ENCODE data around the gene COG8. TPM values are rescaled to one million over a fixed set of nuclear protein-coding genes. Genes with fewer than 3 reads are reported as not detected.
"Not testable (repeated sequence)": the region's sequence is repeated elsewhere in the genome, so short reads cannot be mapped to it uniquely, and the experiment has no call there.

COG8 gene
- total RNA-seq, 1 donor = 34.0 TPM

- peaks cover 42% of the 10 kb centered on the region for H3K36me3 ChIP-seq (ENCODE audit: insufficient read depth, low read length)
- H4K20me1 ChIP-seq (ENCODE audit: insufficient read depth, low read length) = no peaks in the 10 kb centered on the region
- no peak overlapping the region for H3K4me3 ChIP-seq (ENCODE audit: insufficient read depth, low read length)
- H3K4me1 ChIP-seq (ENCODE audit: insufficient read depth, low read length) = no peaks in the 10 kb centered on the region
- no peak overlapping the region for H2AFZ ChIP-seq (ENCODE audit: low read length)
- H3K4me2 ChIP-seq (ENCODE audit: insufficient read depth, low read length) = no peak overlapping the region
- no peak for TF ChIP-seq CTCF (IDR thresholded peaks at IDR 0.05; ENCODE audit: extremely low read depth, low read depth, low read length)
- H3K9me3 ChIP-seq (ENCODE audit: low read depth, low read length) = no peaks in the 10 kb centered on the region
- H3K79me2 ChIP-seq (ENCODE audit: insufficient read depth, low read length) = peaks cover 5% of the 10 kb centered on the region
- no peak for DNase-seq (ENCODE audit: insufficient read length, low spot score, missing footprints)
- no peak overlapping the region for H3K27ac ChIP-seq (ENCODE audit: low read depth, low read length)
- H3K27me3 ChIP-seq (ENCODE audit: insufficient read depth, low read length) = no peaks in the 10 kb centered on the region
Measured at GRCh38 chr16:69363281-69363717, 23.9 kb upstream of the COG8 start.

GRCh38 chr16:69360070-69360469 lies 20.7 kb upstream of the COG8 start:
- H3K4me2 ChIP-seq (ENCODE audit: insufficient read depth, low read length); H4K20me1 ChIP-seq (ENCODE audit: insufficient read depth, low read length); DNase-seq (ENCODE audit: insufficient read length, low spot score, missing footprints); H2AFZ ChIP-seq (ENCODE audit: low read length); H3K27me3 ChIP-seq (ENCODE audit: insufficient read depth, low read length); H3K9me3 ChIP-seq (ENCODE audit: low read depth, low read length); H3K4me1 ChIP-seq (ENCODE audit: insufficient read depth, low read length); H3K79me2 ChIP-seq (ENCODE audit: insufficient read depth, low read length); H3K4me3 ChIP-seq (ENCODE audit: insufficient read depth, low read length); H3K27ac ChIP-seq (ENCODE audit: low read depth, low read length): not testable (repeated sequence)
- H3K36me3 ChIP-seq (ENCODE audit: insufficient read depth, low read length) = peaks cover 31% of the 10 kb centered on the region

- no peak for TF ChIP-seq CTCF (IDR thresholded peaks at IDR 0.05; ENCODE audit: extremely low read depth, low read depth, low read length)
- Histone ChIP-seq H3K27ac (ENCODE audit: low read depth, low read length) (no peak within 1 kb of the TSS), H3K79me2 (ENCODE audit: insufficient read depth, low read length) (no peaks in the 10 kb centered on the region), H3K4me1 (ENCODE audit: insufficient read depth, low read length) (no peaks in the 10 kb centered on the region), H2AFZ (ENCODE audit: low read length) (no peak within 1 kb of the TSS), H3K27me3 (ENCODE audit: insufficient read depth, low read length) (no peaks in the 10 kb centered on the region), H3K9me3 (ENCODE audit: low read depth, low read length) (no peaks in the 10 kb centered on the region), H4K20me1 (ENCODE audit: insufficient read depth, low read length) (no peaks in the 10 kb centered on the region), H3K4me2 (ENCODE audit: insufficient read depth, low read length) (no peak within 1 kb of the TSS), H3K4me3 (ENCODE audit: insufficient read depth, low read length) (no peak within 1 kb of the TSS), H3K36me3 (ENCODE audit: insufficient read depth, low read length) (peaks cover 28% of the 10 kb centered on the region)
- no peak for DNase-seq (ENCODE audit: insufficient read length, low spot score, missing footprints)
Measured at GRCh38 chr16:69351309-69352027, 12.1 kb upstream of the COG8 start, which contains the start of gene TMED6. TMED6 (minus strand) TSS chr16:69351786; CDS start chr16:69351753, 33 bp downstream.

- Histone ChIP-seq H3K4me1 (ENCODE audit: insufficient read depth, low read length) (no peaks in the 10 kb centered on the region), H3K4me3 (ENCODE audit: insufficient read depth, low read length) (no peak overlapping the region), H3K4me2 (ENCODE audit: insufficient read depth, low read length) (no peak overlapping the region), H2AFZ (ENCODE audit: low read length) (no peak overlapping the region), H3K27ac (ENCODE audit: low read depth, low read length) (no peak overlapping the region), H3K27me3 (ENCODE audit: insufficient read depth, low read length) (no peaks in the 10 kb centered on the region), H3K36me3 (ENCODE audit: insufficient read depth, low read length) (peaks cover 19% of the 10 kb centered on the region), H4K20me1 (ENCODE audit: insufficient read depth, low read length) (no peaks in the 10 kb centered on the region), H3K79me2 (ENCODE audit: insufficient read depth, low read length) (no peaks in the 10 kb centered on the region), H3K9me3 (ENCODE audit: low read depth, low read length) (no peaks in the 10 kb centered on the region)
- DNase-seq (ENCODE audit: insufficient read length, low spot score, missing footprints) = no peak
- no peak for TF ChIP-seq CTCF (IDR thresholded peaks at IDR 0.05; ENCODE audit: extremely low read depth, low read depth, low read length)
Measured at GRCh38 chr16:69350536-69351133, 11.3 kb upstream of the COG8 start.
